Stimulated activated CD8-positive, alpha-beta memory T cell treated with anti-CD3 and anti-CD28 coated beads, Interleukin-15, amount 100 ng/mL, for 1 hour (primary cell): Measurements from ENCODE around the gene SLC6A19.

Experiments
- DNase-seq: peaks from one replicate; pipeline ENCODE4 v3.0.0-alpha.2; 2020; ENCODE audit warnings: low read depth

The SLC6A19 gene

GRCh38 chr5:1244255-1244654 is 42.9 kb downstream of the SLC6A19 start:
- no peak for DNase-seq

GRCh38 chr5:1244976-1245375 is 43.6 kb downstream of the SLC6A19 start:
- DNase-seq = no peak

DNA sequence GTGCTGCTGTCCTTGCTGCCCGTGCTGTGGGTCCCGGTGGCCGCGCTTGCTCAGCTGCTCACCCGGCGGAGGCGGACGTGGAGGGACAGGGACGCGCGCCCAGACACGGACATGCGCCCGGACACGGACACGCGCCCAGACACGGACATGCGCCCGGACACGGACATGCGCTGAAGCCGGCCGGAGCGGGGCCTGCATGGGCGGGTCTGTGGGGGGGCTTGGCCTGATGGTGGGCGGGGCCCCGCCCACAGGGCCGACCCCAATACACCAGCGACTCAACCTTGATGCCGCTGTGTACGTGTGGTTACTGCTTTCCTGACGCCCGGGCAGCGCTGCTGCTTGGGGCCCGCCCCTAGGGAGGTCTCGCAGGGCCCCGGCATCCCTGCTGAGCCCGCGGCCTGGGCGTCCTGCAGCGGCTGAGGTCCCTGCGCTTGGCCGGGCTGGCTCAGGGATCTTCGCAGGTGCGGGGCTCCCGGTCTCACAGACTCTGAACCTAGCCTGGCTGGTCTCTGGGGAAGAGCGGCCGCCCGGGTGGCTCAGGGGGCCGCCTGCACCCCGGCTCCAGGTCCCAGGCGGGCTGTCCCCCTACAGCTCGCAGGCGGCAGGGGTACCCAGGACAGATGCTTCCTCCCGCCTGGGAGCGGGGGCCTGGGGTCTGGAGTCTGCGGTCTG is 44.6 kb downstream of the SLC6A19 start:
- no peak for DNase-seq

DNA sequence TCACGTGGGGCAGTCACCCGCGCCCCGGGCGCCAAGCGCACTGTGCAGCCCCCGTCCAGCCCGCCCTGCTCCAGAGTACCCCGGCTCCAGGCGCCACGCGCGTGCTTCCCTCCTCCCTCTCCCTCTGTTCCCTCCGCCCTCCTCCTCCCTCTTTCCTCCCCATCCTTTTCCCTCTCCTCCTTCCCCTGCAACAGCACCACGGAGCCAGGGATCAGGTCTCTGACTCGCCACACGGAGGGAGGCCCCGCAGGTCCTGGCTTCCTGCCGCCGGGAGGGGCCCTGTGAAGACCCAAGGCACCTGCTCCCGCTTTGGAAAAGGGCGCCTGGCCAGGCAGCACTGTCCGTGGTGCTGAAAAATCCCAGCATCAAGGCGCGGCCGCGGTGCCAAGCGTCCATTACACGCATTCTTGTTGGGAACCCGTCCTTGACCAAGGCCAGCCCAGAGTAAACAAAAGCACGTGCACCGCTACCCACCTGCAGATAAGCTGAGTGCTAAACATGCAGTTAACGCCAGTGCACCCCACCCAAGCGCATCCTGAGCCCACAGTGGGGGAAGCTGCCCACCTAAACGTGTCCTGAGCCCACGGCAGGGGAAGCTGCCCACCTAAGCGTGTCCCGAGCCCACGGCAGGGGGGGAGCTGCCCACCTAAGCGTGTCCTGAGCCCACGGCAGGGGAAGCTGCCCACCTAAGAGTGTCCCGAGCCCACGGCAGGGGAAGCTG is 45.5 kb downstream of the SLC6A19 start:
- no peak for DNase-seq

DNA sequence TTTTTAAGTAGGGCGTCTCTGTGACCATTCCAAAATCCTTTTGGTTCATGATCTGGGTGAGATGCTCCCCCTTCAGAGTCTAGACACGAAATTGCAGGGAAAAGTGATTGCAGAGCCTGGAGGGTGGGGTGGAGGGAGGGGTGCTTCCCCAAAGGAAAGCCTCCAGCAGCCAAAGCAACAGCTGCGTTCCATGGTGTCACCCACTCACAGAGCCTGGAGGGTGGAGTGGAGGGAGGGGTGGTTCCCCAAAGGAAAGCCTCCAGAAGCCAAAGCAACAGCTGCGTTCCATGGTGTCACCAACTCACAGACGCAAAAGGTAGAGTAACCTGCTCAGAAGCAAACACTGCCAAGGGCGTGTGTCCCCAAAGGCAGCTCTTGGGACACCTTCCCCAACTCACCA is 46.4 kb downstream of the SLC6A19 start:
- no peak for DNase-seq

GRCh38 chr5:1249366-1250280 is 48.2 kb downstream of the SLC6A19 start:
- DNase-seq = no peak

DNA sequence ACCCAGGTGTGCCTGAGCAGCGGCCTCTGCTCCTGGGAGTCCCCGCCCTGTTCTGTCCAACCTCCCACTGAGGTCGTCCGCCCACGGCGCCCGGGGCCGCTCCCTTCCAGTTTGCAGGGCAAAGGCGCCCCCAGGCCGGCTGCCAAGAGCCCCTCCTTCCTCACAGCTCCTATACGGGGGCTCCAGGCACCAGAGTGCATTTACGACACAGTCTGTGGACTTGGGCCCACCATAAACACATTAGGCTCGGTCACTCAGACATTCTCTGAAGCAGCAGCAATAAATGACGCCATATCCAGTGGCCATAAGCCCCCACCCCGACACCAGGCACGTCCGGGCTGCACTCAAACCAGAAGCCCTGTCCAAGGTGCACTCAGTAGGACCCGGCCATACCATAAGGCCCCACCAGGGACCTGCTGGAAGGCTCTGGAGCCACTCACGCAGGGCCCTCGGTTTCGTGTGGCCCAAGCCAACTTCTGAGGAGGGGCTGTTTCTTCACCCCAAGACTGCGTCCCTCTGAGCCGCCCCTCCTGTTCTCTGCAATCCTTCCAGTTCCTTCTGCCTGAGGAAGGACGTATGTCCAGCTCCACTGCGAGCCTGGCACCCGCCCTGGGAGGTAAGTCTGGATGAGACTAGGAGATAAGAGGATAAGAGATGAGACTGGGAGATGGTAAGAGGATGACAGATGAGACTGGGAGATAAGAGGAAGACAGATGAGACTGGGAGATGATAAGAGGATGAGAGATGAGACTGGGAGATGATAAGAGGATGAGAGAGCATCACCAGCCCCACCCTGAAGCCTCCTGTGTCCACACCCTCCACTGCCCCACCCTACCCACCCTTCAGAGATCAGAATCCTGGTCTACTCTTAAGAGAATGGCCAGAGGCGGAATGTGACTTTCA is 50.5 kb downstream of the SLC6A19 start:
- DNase-seq = no peak

DNA sequence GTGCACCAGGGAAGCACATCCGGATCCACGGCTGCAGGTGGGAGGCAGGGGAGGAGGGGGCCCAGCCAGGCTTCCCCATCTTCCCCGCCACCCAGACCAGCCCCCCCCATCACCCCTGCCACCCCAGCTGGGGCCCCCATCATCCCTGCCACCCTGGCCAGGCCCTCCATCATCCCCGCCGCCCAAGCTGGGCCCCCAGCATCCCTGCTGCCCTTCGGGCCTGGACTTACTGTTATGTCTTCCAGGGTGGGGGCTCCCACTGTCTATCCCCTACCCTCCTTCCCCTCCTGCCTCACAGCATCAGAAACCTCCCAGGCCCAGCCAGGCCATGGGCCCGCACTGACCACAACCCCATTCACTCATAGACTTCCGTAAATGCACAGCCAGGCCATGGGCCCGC is 51.3 kb downstream of the SLC6A19 start:
- DNase-seq = no peak

DNA sequence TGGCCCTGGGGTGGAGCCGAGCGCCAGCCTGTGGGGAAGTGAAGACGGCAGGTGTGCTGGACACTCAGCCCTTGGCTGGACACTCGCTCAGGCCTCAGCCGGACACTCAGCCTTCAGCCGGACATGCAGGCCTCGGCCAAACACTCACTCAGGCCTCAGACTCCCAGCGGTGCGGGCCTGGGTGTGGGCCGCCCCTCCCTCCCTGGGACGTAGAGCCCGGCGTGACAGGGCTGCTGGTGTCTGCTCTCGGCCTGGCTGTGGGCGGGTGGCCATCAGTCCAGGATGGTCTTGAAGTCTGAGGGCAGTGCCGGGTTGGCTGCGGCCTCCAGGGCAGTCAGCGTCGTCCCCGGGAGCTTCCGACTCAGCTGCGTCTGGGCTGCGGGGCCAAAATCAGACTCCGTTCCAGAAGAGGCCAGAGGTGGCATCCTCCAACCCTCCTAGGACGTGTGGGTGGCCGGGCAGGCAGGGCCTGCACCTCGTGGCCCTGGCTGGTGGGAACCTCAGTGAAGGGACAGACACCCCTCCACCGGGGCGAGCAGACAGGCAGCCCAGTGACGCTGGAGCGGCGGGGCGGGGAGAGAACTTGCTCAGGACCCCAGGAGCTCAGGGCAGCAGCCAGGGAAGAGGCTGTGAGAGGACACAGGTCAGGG is 52.2 kb downstream of the SLC6A19 start:
- no peak for DNase-seq

DNA sequence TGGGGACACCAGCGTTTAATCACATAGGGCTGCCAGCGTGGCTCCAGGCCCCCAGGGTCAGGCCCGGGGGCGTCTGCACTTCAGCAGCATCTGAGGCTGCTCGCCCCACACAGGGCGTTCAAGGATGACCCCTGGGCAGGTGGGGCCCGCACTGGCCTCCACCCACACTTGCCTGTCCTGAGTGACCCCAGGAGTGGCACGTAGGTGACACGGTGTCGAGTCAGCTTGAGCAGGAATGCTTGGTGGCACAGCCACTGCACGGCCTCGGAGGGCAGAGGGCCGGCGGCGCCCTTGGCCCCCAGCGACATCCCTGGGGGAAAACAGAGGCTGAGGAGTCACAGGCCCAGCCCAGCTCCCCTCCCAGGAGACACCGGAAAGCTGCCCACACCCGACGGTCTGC is 52.8 kb downstream of the SLC6A19 start:
- no peak for DNase-seq

- no peak for DNase-seq
Measured at GRCh38 chr5:1255081-1255561, 53.7 kb downstream of the SLC6A19 start.

DNA sequence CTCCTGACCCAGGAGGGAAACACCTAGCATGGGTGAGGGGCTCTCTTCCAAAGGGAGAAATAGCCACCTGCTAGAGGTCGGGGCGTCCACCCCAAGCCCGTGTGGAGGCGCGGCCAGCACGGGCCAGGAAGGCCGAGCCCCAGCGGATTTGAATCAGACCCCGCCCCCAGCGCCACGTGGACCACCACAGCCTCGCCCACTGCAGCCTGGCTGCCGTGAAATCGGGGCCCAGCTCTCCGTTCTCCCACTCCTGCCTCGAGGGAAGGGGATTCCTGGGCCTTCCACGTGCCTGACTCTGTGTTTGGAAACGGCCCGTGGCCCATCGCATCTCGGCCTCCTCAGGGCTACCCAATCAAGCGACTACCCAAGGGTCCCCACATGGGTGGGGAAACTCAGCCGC is 55.4 kb downstream of the SLC6A19 start:
- no peak for DNase-seq

DNA sequence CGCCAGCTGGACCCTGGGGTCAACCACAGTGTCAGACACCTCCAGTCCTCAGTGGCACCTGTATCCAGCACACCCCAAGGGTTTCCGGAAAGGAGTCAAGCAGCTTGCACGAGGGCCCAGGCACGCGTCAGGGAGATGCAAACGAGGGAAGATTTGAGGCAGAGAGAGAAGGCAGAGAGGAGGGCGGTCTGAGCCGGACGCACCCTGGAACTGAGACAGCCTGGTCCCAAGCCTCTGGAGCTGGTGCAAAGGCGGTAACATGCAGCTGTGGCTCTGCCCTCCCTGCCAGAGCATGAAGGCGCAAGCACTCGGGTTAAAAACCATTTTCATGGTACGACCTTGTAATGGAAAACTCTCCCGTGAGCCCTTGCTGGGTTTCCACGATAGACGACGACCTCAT is 56.0 kb downstream of the SLC6A19 start:
- DNase-seq = no peak

DNA sequence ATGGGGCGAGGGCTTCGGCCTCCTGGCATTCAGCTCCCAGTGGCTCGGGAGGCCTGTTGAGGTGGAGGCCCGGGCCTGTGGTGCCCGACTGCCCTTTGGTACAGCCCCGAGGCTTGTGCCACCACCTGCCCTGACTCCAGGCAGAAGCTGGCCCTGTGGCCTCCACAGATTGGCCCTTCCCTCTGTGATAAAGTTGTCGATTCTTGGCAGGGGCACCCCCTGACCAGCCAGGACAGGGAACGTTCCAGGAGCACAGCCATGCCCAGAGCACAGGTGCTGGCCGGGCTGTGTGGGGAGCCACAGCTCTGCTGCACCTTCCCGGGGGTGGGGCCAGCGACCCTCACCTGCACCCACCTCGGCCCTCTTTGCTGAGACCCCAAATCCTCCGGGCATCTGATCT is 56.4 kb downstream of the SLC6A19 start:
- no peak for DNase-seq

- no peak for DNase-seq
Measured at GRCh38 chr5:1259806-1260480, 58.5 kb downstream of the SLC6A19 start.

DNA sequence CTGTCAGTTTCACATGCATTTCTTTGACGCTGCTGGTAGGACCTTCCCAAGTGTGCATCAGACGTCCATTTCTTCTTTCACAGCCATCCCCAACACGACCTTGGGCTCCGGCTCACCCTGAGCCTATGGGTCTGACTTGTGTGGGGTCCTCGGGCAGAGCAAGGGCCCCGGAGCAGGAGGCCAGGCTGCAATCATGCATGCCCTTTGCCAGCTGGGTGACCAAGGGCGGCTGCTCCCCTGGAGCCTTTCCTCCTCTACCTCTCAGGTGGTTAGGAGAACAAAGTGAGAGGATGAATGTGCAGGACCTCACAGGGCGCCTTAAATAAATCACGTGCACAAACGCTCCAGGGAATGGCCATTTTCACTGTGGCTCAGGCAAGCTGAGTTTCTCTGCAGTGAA is 60.2 kb downstream of the SLC6A19 start:
- no peak for DNase-seq

DNA sequence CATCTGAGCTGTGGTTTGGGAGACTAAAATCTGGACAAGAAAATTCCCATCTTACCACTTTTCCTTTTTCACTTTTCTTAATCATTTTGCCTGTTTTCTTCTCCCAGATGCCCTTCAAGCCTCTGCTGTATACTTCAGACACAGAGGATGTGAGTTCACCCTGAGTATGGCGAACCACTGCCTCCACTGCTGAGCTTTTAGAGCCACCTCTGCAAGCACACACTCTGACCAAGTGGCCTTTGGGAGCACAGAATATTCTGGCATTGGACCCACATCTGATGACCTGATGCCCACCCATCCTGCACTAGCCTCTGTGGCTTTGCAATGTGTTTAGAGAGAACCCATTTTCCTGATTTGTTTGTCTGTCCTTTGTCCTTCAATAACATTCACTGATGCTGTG is 61.0 kb downstream of the SLC6A19 start:
- no peak for DNase-seq

DNA sequence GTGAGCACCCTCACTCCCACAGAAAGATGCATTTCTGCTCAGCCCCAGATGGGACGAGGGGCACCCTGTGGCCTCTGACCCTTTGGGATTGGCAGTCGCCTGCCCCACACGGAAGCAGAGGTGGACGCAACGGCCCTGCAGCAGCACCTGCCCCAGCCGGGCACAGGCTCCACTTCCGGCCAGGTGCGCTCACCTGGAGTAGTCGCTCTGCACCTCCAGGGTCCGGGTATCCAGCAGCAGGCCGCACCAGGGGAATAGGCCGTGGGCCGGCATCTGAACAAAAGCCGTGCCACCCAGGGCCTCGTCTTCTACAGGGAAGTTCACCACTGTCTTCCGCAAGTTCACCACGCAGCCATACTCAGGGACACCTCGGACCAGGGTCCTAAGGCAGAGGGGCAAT is 62.8 kb downstream of the SLC6A19 start:
- no peak for DNase-seq

GRCh38 chr5:1265026-1265425 is 63.6 kb downstream of the SLC6A19 start:
- DNase-seq = no peak
